ENCODE data around the gene ZDHHC11. TPM values are rescaled to one million over a fixed set of nuclear protein-coding genes. Genes with fewer than 3 reads are reported as not detected.
"Not testable (repeated sequence)": the region's sequence is repeated elsewhere in the genome, so short reads cannot be mapped to it uniquely, and the experiment has no call there.

The ZDHHC11 gene
- total and polyA plus RNA-seq, 2 of the 4 experiments (the other 2 are of a cell fraction), result 0.36 to 1.6 TPM

DNA sequence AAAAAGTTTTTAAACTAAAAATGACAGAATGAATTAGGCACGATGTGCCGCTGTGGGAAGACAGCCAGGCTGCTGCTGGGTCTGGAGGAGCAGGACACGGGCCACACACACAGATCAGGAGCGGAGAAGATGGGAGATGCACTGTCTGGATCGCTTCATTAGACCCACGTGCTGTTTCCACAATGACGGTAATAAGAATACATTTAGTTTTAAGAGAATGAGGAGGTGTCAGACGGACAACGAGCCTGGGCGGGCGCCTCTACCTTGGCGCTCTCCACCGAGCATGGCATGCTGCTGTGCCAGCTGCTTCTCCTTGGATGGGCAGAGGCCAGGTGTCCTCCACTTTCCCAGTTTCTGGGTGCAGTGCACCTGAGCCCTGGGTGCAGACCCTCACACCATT lies 77.9 kb downstream of the ZDHHC11 start:
- H2AK9ac ChIP-seq (replicated peaks; ENCODE audit: low read depth, low read length, poor library complexity); H2AFZ ChIP-seq (replicated peaks; ENCODE audit: low read length, poor library complexity); H2BK5ac ChIP-seq (ENCODE audit: low read depth, low read length, poor library complexity, severe bottlenecking); POLR2A ChIA-PET (ENCODE audit: unreplicated experiment); H2AK5ac ChIP-seq (ENCODE audit: low read depth, low read length); DNase-seq; H2BK120ac ChIP-seq (ENCODE audit: low read depth, low read length); H3K14ac ChIP-seq (replicated peaks; ENCODE audit: low read depth, low read length); H3K79me1 ChIP-seq (ENCODE audit: low read depth in 1 of 2, low read length in 2 of 2); H3K4me3 ChIP-seq (ENCODE audit: insufficient read depth, low read depth, low read length); H3K36me3 ChIP-seq (ENCODE audit: control insufficient read depth, insufficient read depth, low read length); H4K91ac ChIP-seq (ENCODE audit: insufficient read depth, low read depth, low read length); H3K9me3 ChIP-seq (ENCODE audit: control insufficient read depth, insufficient read depth, low read length); H3K4ac ChIP-seq (ENCODE audit: low read depth, low read length); intact Hi-C loops (cut with micrococcal nuclease); H4K8ac ChIP-seq (ENCODE audit: low read depth in 2 of 2, low read length in 2 of 2); H4K20me1 ChIP-seq (ENCODE audit: insufficient read depth, low read length); H4K5ac ChIP-seq (ENCODE audit: low read depth, low read length); H3K9ac ChIP-seq (ENCODE audit: low read depth, low read length); H3K56ac ChIP-seq (ENCODE audit: extremely low read depth, insufficient read depth, low read length); H3K27ac ChIP-seq (ENCODE audit: insufficient read depth, low read length); H3K18ac ChIP-seq (ENCODE audit: low read depth, low read length); H2BK15ac ChIP-seq (ENCODE audit: low read depth, low read length); CTCF ChIA-PET; ATAC-seq (ENCODE audit: low read depth); H3K23ac ChIP-seq (ENCODE audit: low read depth, low read length); H3K9me1 ChIP-seq (ENCODE audit: insufficient read depth, low read length); H2BK20ac ChIP-seq (ENCODE audit: low read depth, low read length); BruUV-seq (replicated peaks); H3K4me1 ChIP-seq (ENCODE audit: control insufficient read depth, insufficient read depth, low read length); dilution Hi-C loops (cut with HindIII; ENCODE audit: low sequenced_read_pairs, unreplicated experiment); H3K4me2 ChIP-seq (ENCODE audit: low read depth, low read length): not testable (repeated sequence)
- peaks cover 19% of the 10 kb centered on the region; the same call in 1 of the 2 replicates for H3K27me3 ChIP-seq (ENCODE audit: control insufficient read depth, insufficient read depth, low read length)
- in situ Hi-C loops (cut with MboI; ENCODE audit: low sequenced_read_pairs), result loop anchor here (10.0 kb wide), 1 partner anchor 88 kb away; no protein-coding TSS in a partner anchor
- 26% methylated on average over 7 of the region's 13 CpGs; no CpG with 5 or more reads in 1 of the 2 experiments for WGBS, 2 experiments (ENCODE audit: extremely low coverage in 2 of 2, insufficient read length in 1 of 2)

GRCh38 chr5:772547-772890 lies 78.3 kb downstream of the ZDHHC11 start:
- H3K9me1 ChIP-seq (ENCODE audit: insufficient read depth, low read length); H3K14ac ChIP-seq (replicated peaks; ENCODE audit: low read depth, low read length); BruUV-seq (replicated peaks); H2AFZ ChIP-seq (replicated peaks; ENCODE audit: low read length, poor library complexity); H2AK9ac ChIP-seq (replicated peaks; ENCODE audit: low read depth, low read length, poor library complexity); H3K18ac ChIP-seq (ENCODE audit: low read depth, low read length); H2BK15ac ChIP-seq (ENCODE audit: low read depth, low read length); H3K9ac ChIP-seq (ENCODE audit: low read depth, low read length); H4K20me1 ChIP-seq (ENCODE audit: insufficient read depth, low read length); H2BK5ac ChIP-seq (ENCODE audit: low read depth, low read length, poor library complexity, severe bottlenecking); intact Hi-C loops (cut with micrococcal nuclease); H3K27ac ChIP-seq (ENCODE audit: insufficient read depth, low read length); H4K8ac ChIP-seq (ENCODE audit: low read depth in 2 of 2, low read length in 2 of 2); H4K5ac ChIP-seq (ENCODE audit: low read depth, low read length); H2BK20ac ChIP-seq (ENCODE audit: low read depth, low read length); H3K9me3 ChIP-seq (ENCODE audit: control insufficient read depth, insufficient read depth, low read length); H4K91ac ChIP-seq (ENCODE audit: insufficient read depth, low read depth, low read length); H3K4me2 ChIP-seq (ENCODE audit: low read depth, low read length); H3K4me3 ChIP-seq (ENCODE audit: insufficient read depth, low read depth, low read length); ATAC-seq (ENCODE audit: low read depth); H3K56ac ChIP-seq (ENCODE audit: extremely low read depth, insufficient read depth, low read length); CTCF ChIA-PET; H3K36me3 ChIP-seq (ENCODE audit: control insufficient read depth, insufficient read depth, low read length); H3K79me1 ChIP-seq (ENCODE audit: low read depth in 1 of 2, low read length in 2 of 2); dilution Hi-C loops (cut with HindIII; ENCODE audit: low sequenced_read_pairs, unreplicated experiment); H3K4ac ChIP-seq (ENCODE audit: low read depth, low read length); H3K4me1 ChIP-seq (ENCODE audit: control insufficient read depth, insufficient read depth, low read length); H2BK120ac ChIP-seq (ENCODE audit: low read depth, low read length); POLR2A ChIA-PET (ENCODE audit: unreplicated experiment); H3K23ac ChIP-seq (ENCODE audit: low read depth, low read length); DNase-seq; H2AK5ac ChIP-seq (ENCODE audit: low read depth, low read length): not testable (repeated sequence)
- in situ Hi-C loops (cut with MboI; ENCODE audit: low sequenced_read_pairs), result loop anchor here (10.0 kb wide), 1 partner anchor 88 kb away; no protein-coding TSS in a partner anchor
- peaks cover 19% of the 10 kb centered on the region; the same call in 1 of the 2 replicates for H3K27me3 ChIP-seq (ENCODE audit: control insufficient read depth, insufficient read depth, low read length)
- WGBS, 2 experiments (ENCODE audit: extremely low coverage in 2 of 2, insufficient read length in 1 of 2), result no CpG with 5 or more reads among the region's 14 CpGs
